SW480 (cell line): ENCODE measurements around the gene BCAS4.
"Not testable (repeated sequence)": the region's sequence is repeated elsewhere in the genome, so short reads cannot be mapped to it uniquely, and the experiment has no call there.

Source experiments
- DNase-seq: peaks from one replicate; pipeline ENCODE4 v3.0.0-alpha.2; 2016; ENCODE audit warnings: low spot score

The BCAS4 gene

DNA sequence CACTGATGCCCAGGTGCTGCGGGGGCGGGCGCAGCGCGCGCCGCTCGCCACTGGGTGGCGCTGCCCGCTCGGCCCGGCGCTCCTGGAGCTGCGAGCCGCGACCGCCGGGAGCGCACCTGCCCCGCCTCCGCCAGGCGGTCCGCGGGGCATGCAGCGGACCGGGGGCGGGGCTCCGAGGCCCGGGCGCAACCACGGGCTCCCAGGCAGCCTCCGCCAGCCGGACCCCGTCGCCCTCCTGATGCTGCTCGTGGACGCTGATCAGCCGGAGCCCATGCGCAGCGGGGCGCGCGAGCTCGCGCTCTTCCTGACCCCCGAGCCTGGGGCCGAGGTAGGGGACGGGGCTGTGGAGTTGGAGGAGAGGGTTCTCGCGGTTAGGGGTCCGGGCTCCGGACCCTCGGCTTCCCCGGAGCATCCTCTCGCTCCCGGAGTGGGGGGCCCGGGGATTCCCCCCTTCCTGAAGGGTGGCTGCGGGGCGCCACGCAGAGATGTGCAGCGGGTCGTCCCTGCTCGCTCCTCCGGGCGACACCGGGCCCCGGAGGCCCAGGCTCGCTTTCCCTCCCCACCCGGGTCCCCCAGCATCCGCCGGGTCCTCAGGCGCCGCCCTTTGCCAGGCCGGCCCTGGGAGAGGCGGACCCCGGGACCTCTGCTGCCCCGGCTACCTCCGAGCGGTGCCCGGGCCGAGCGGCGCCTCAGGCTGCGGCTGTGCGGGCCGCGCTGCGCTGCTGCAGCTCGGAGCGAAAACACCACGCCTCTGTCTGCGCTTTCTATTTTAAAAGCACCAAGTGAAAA, at the start of gene BCAS4:
Gene BCAS4, plus strand, starts transcription at position 216 of the 789 bp plus-strand sequence. Its CDS starts 23 bp downstream, at position 239.
- peak; percentile 91 for DNase-seq

- DNase-seq, result no peak
These were observed 49.2 kb upstream of the BCAS4 start for GRCh38 chr20:50745634-50746137.

- peak; percentile 88 for DNase-seq
These were observed 48.5 kb upstream of the BCAS4 start for GRCh38 chr20:50746138-50746940.

DNA sequence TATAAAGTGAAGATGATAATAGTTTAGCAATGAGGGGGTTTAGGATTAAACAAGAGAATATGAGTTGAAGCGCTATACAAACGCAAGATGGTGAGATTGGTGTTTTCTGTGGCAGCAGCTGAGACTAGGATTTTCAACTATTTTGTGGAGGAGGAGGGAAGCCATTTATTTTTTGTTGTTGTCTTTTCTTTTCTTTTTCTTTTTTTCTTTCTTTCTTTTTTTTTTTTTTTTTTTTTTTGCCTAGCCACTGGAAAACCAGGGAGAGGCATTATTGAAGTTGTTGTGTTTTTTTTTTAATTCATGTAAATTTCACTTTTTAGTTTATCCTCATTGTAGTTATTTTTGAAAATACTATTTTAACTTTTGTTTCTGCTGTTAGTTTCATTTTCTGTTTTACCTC, 47.6 kb upstream of the BCAS4 start:
- DNase-seq, result no peak

DNA sequence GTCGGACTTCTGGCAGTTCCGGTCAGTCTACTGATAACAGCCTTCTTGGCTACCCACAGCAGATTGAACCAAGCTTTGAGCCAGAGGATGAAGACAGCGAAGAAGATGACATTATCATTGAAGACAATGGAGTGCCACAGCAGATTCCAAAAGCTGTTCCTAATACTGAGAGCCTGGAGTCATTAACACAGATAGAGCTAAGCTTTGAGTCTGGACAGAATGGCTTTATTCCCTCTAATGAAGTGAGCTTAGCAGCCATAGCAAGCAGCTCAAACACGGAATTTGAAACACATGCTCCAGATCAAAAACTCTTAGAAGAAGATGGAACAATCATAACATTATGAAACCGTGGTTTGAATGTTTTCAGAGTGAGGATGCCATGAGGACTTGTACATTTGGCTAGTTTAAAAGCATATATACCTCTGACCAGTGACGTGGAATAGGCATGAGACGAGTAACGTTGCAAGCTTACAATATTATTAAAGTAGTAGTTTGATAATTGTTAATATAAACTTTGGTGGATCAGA, 44.7 kb upstream of the BCAS4 start:
- DNase-seq, result no peak

DNA sequence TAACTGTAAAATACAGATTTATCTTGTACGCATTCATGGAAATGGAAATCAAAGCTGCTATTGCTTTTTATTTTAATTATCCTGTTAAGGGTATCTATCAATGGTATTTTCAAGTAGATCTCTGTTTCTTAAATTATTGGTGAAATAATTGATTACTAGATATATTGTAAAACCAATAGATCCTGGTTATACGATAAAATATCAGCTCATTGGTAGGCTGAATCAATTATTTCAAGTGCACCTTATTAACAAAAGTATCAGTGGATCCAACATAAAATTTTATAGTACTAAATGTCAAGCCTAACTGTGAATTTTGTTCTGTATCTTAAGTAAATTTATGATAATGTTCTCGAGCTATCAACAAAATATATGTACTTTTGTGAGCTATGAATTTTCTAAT, 41.7 kb upstream of the BCAS4 start:
- no peak for DNase-seq

- no peak for DNase-seq
These were observed 40.4 kb upstream of the BCAS4 start for GRCh38 chr20:50754420-50754819.

- DNase-seq, result no peak
These were observed 38.4 kb upstream of the BCAS4 start for GRCh38 chr20:50756447-50756846.

GRCh38 chr20:50758469-50758868, 36.4 kb upstream of the BCAS4 start:
- DNase-seq, result no peak

- DNase-seq, result no peak
These were observed 35.9 kb upstream of the BCAS4 start for GRCh38 chr20:50758992-50759391.

DNA sequence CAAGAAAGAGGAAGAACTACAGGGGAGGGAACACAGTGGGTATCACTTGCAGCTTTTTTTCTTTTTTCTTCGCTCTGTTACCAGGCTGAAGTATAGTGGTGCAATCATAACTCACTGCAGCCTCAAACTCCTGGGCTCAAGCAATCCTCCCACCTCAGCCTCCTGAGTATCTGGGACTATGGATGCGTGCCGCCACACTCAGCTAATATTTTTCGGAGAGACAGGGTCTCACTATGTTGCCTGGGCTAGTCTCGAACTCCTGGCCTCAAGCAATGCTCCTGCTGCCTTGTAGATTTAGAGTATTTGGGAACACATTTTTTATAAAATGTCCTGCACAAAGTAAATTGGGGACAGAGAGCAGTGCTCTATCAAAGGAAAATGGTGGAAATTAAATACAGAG, 35.2 kb upstream of the BCAS4 start:
- DNase-seq, result no peak

DNA sequence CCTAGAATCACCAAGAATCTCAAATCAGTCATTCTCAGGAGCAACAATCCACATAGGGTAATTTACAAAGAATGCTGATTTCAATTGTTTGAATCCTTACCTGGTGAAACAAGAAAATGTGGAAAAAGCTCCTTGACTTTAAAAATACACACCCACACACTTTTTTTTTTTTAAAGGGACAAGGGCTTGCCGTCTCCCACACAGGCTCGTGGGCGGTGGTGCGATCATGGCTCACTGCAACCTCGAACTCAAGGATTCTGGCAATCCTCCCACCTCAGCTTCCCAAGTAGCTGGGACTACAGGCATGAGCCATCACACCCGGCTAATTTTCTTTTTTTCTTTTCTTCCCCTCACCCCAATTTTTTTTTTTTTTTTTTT, 32.8 kb upstream of the BCAS4 start:
- no peak for DNase-seq

- no peak for DNase-seq
These were observed 32.2 kb upstream of the BCAS4 start for GRCh38 chr20:50762435-50763220.

- DNase-seq, result peak; percentile 39
These were observed 31.1 kb upstream of the BCAS4 start for GRCh38 chr20:50763550-50764458.

GRCh38 chr20:50765251-50765650, 29.6 kb upstream of the BCAS4 start:
- DNase-seq, result not testable (repeated sequence)

DNA sequence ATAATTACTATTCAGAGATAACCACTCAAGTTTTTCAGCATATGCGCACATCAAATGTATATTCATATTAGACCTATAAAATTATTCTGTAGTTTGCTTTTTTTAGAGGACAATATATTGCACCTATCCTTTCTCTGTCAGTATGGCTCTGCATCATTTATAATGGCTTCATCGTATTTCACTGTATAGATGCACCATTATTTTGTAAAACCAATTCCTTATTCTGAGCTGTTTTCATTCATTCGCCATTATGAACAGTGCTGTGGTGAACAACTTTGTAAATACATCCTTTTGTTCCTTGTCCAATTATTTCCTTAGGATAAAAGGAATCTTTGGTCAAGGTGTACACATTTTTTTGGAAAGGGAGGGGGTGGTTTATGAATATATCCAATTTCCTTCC, 29.2 kb upstream of the BCAS4 start:
- DNase-seq, result no peak

DNA sequence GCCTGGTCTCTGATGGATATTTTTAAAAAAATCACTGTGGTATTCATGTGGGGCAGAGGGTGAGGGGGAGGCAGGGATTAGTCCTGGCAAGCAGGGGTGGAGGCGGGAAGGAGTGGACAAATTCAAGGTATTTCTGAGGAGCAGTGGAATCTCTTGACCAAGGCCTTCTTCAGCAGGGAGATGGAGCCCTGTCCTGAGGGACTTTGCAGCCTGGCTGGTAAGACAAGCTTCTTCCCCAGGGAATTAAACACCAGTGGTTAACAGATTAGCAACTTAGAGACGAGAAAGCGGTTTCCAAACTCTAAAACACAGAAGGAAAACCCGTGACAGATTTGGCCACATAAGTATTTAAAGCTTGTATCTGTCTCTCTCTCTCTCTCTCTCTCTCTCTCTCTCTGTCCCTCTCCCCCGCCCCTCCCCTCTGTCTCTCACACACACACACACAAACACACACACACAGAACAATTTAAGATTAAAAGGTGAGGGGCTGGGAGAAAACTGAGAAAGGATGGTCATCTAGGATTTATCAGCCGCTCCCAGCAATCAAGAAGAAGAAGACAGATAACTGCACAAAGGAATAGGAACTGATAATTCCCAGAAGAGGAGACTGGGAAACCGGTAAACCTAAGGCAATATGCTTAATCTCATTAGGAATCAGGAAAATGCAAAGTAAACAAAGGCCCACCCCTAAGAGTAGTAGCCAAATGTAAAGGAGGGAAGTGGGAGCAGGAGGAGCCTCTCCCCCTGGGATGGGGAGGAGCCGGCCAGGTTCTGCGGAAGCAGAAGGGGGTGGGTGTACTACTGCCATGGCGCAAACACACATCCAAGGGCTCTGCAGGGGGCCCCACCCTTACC, 27.7 kb upstream of the BCAS4 start:
- DNase-seq, result not testable (repeated sequence)

- not testable (repeated sequence) for DNase-seq
These were observed 25.9 kb upstream of the BCAS4 start for GRCh38 chr20:50768991-50769390.

DNA sequence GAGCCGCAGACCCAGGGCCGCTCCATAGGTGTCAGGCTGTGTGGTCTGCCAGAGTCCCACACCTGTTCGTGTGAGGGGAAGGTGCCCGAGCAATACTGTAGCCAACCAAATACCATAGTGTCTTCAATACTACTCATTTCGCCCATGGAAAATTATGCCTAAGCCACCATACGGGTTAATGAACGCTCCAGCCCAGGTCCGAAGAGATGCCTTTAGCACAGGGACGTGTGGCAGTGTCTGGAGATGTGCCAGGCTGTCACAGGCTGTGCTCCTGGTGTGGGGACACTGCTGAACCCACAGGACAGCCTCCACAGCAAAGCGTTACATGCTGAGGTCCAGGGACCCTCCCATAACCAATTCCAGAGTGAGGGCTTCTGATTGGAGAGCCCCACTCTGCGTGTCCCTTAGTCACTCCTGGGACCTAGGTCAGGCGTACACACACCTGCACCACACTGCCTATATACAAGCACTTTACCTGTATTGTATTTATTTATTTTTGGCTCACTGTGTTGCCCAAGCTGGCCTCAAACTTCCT, 25.2 kb upstream of the BCAS4 start:
- not testable (repeated sequence) for DNase-seq
